Ovary (tissue), 3 donors: ENCODE measurements around the gene SPACA5.

ENCODE experiments used
- POLR2A ChIP-seq: fragments of 450-650 bp; IDR thresholded peaks from one replicate; pipeline ENCODE4 v1.6.1; 2017; ENCODE audit warnings: antibody characterized with exemption, mild to moderate bottlenecking, moderate library complexity
- TF ChIP-seq, protein P1 (sequence below), 3 donors: fragments of 450-650 bp in 2 of 3; fragments of 200-600 bp in 1 of 3; IDR thresholded peaks; one replicate each; pipeline versions ENCODE4 v1.5.1 to v1.8.0; 2016 to 2022; ENCODE audit warnings: antibody characterized with exemption in 3 of 3, mild to moderate bottlenecking in 1 of 3
- donor health status: DM: no; HTN: no; CAD: no.

DNA sequence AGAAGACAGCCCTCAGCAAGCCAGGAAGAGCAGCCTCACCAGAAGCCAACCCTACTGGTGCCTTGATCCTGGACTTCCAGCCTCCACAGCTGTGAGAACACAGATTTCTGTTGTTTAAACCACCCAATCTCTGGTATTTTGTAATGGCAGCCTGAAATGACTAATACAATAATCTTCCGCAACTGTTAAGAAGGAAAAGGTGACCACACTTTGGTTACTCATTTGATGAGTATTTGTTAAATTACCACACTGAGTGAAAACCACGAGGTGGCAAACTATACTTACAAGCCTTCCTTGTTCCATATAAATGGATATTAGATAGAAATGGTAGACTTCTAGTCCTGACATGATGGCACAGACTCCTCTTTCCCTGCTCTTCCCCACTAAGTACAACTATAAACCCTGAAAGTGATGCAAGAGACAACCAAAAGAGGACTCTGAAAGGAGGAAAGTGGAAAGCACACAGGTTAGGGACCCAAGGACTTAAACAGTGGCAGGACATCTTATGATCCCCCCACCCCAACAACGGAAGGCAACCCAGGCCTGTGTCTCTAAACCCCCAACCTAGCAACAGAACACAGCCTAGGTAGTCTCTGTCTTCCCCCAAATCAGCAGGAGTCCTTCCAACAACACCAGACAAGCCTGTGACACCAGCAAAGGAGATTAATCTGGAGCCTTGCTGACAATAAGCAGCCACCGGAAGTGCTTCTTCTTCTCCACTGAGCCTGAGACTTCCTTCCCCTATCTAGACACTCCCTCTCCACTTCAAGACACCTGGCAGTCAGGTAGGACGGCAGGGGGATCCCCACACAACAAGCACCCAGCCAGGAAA is 15.3 kb upstream of the SPACA5 start:
- TF ChIP-seq, protein P1, sequence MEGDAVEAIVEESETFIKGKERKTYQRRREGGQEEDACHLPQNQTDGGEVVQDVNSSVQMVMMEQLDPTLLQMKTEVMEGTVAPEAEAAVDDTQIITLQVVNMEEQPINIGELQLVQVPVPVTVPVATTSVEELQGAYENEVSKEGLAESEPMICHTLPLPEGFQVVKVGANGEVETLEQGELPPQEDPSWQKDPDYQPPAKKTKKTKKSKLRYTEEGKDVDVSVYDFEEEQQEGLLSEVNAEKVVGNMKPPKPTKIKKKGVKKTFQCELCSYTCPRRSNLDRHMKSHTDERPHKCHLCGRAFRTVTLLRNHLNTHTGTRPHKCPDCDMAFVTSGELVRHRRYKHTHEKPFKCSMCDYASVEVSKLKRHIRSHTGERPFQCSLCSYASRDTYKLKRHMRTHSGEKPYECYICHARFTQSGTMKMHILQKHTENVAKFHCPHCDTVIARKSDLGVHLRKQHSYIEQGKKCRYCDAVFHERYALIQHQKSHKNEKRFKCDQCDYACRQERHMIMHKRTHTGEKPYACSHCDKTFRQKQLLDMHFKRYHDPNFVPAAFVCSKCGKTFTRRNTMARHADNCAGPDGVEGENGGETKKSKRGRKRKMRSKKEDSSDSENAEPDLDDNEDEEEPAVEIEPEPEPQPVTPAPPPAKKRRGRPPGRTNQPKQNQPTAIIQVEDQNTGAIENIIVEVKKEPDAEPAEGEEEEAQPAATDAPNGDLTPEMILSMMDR (IDR thresholded peaks at IDR 0.05): no peak
- TF ChIP-seq POLR2A: no peak
